Esophagus squamous epithelium (tissue), 4 donors: ENCODE data around the gene DUSP7.

Source experiments
- POLR2A ChIP-seq, 4 donors: fragments of 450-650 bp; IDR thresholded peaks; one replicate each; pipeline ENCODE4 v1.6.1; 2017; ENCODE audit warnings: antibody characterized with exemption in 4 of 4, mild to moderate bottlenecking in 4 of 4, moderate library complexity in 3 of 4
- TF ChIP-seq, protein P1 (sequence below), 6 experiments: fragments of 450-650 bp in 4 of 6; fragments of 200-600 bp in 2 of 6; sonication (generic) in 2 of 6; IDR thresholded peaks; one replicate each; pipeline ENCODE4 v1.5.1; 2016 to 2019; ENCODE audit warnings: antibody characterized with exemption in 6 of 6, mild to moderate bottlenecking in 4 of 6, moderate library complexity in 4 of 6

DNA sequence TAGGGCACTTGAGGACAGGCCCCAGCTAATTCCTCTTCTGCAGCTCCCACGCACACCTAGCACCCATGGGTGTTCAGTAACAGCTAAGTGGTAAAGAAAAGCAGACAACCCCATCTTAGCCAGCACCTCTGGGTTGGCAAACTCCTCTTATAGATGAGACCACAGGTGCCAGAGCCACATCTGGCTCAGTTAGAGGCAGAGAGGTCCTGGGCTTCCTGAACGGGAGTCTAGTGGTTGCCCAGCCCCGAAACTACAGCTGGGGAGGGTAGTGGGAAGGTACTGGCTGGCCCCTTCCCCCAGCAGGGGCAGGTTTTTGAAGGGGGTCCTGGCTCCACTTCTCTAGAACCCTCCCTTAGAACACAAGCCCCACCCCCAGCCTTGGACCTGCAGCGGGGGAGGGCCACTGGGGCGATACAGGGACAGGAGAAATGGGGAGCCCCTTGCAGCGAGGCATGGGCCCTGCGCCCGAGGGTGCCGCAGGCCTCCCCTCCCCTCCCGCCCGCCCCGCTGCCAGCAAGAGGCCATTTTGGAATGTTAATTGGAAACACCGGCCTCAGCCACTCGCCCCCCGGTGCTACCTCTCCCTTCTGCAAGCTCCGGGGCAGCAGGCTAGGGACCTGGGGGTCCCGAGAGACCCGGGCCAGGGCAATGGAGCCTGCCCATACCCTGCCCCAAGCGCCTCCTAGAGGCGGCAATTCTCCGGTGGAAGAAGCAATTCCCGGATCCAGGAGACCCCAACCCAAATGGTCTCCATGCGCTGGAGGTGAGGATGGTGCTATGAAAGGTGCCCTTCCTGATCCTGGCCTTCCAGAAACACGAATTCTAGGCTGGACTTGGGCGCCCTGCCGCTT is 1.5 kb downstream of the DUSP7 start:
- no peak for TF ChIP-seq POLR2A (IDR thresholded peaks at IDR 0.05)
- TF ChIP-seq, protein P1, sequence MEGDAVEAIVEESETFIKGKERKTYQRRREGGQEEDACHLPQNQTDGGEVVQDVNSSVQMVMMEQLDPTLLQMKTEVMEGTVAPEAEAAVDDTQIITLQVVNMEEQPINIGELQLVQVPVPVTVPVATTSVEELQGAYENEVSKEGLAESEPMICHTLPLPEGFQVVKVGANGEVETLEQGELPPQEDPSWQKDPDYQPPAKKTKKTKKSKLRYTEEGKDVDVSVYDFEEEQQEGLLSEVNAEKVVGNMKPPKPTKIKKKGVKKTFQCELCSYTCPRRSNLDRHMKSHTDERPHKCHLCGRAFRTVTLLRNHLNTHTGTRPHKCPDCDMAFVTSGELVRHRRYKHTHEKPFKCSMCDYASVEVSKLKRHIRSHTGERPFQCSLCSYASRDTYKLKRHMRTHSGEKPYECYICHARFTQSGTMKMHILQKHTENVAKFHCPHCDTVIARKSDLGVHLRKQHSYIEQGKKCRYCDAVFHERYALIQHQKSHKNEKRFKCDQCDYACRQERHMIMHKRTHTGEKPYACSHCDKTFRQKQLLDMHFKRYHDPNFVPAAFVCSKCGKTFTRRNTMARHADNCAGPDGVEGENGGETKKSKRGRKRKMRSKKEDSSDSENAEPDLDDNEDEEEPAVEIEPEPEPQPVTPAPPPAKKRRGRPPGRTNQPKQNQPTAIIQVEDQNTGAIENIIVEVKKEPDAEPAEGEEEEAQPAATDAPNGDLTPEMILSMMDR (IDR thresholded peaks at IDR 0.05): peak in 1 of 6 experiments; percentile 13
